ENCODE results near the gene DGKG.

GRCh38 chr3:186362988-186363387, 954 bp upstream of the DGKG start:
- TF ChIP-seq EP300 (IDR thresholded peaks at IDR 0.05): no peak
- TF ChIP-seq CTCF (IDR thresholded peaks at IDR 0.05): no peak
- no peak for TF ChIP-seq POLR2AphosphoS5 (IDR thresholded peaks at IDR 0.05)
